OCI-LY7 (cell line): ENCODE measurements around the gene DDX25. TPM values are rescaled to one million over a fixed set of nuclear protein-coding genes. Genes with fewer than 3 reads are reported as not detected.

Experiments
- BruUV-seq: library from RNA; stranded (reverse); fragments of 400-500 nt; replicated peaks from 2 replicates; lab custom pipeline; 2021; lab: Mats Ljungman, UMichigan
- CTCF ChIA-PET: fragments of 300-600 bp; sonication (Branson Sonifier 250); formaldehyde crosslinking; loops from one replicate; lab custom pipeline; 2022; ENCODE audit warnings: antibody characterized with exemption; ENCODE audit not compliant: unreplicated experiment; lab: Charles Lee
- POLR2A ChIA-PET: fragments of 300-600 bp; sonication (Branson Sonifier 250); formaldehyde crosslinking; loops from one replicate; lab custom pipeline; 2022; ENCODE audit warnings: antibody characterized with exemption; lab: Charles Lee
- DNase-seq: peaks from one replicate; pipeline ENCODE4 v3.0.0-alpha.2; 2015; ENCODE audit warnings: low spot score
- H2AFZ ChIP-seq: fragments of 200-600 bp; sonication (generic), shearing (Covaris generic); 2 replicates; pipeline ENCODE4 v1.6.1; 2014; ENCODE audit warnings: mild to moderate bottlenecking, antibody characterized with exemption, low read length, moderate library complexity
- H3K27ac ChIP-seq: fragments of 200-600 bp; sonication (generic); 2 replicates; pipeline ENCODE4 v1.5.1; 2014; ENCODE audit warnings: mixed run types, low read depth, mild to moderate bottlenecking, moderate library complexity, low read length, inconsistent platforms; ENCODE audit not compliant: poor library complexity, severe bottlenecking
- H3K36me3 ChIP-seq: fragments of 200-600 bp; sonication (generic); 2 replicates; pipeline ENCODE4 v1.6.1; 2014; ENCODE audit warnings: mild to moderate bottlenecking, antibody characterized with exemption, low read length, moderate library complexity, mixed read lengths; ENCODE audit not compliant: insufficient read depth
- H3K4me1 ChIP-seq: fragments of 200-600 bp; sonication (generic); 2 replicates; pipeline ENCODE4 v1.5.1; 2014; ENCODE audit warnings: mild to moderate bottlenecking, low read length; ENCODE audit not compliant: insufficient read depth, poor library complexity, severe bottlenecking
- H3K4me2 ChIP-seq: fragments of 200-600 bp; sonication (generic); 2 replicates; pipeline ENCODE4 v1.6.1; 2014; ENCODE audit warnings: mild to moderate bottlenecking, low read length
- H3K4me3 ChIP-seq: fragments of 200-600 bp; sonication (generic); 2 replicates; pipeline ENCODE4 v1.5.1; 2014; ENCODE audit warnings: mild to moderate bottlenecking, low read depth, low read length; ENCODE audit not compliant: poor library complexity, severe bottlenecking
- H3K79me2 ChIP-seq: fragments of 200-600 bp; sonication (generic); 2 replicates; pipeline ENCODE4 v1.6.1; 2016; ENCODE audit warnings: low read depth, mild to moderate bottlenecking, low read length, moderate library complexity, mixed read lengths; ENCODE audit not compliant: insufficient read depth
- H3K9me2 ChIP-seq: fragments of 200-600 bp; sonication (generic); 2 replicates; pipeline ENCODE4 v1.6.1; 2016; ENCODE audit warnings: mild to moderate bottlenecking, low read length, mixed read lengths; ENCODE audit not compliant: insufficient read depth
- H3K9me3 ChIP-seq: fragments of 200-600 bp; sonication (generic); 2 replicates; pipeline ENCODE4 v1.6.1; 2014; ENCODE audit warnings: mild to moderate bottlenecking, mixed run types, low read length, mixed read lengths
- H4K20me1 ChIP-seq: fragments of 200-600 bp; sonication (generic); 2 replicates; pipeline ENCODE4 v1.6.1; 2014; ENCODE audit warnings: mild to moderate bottlenecking, antibody characterized with exemption, low read length, moderate library complexity, mixed read lengths; ENCODE audit not compliant: insufficient read depth
- EZH2phosphoT487 ChIP-seq: fragments of 200-600 bp; sonication (generic); IDR thresholded peaks from 2 replicates; pipeline ENCODE4 v1.6.1; 2018; ENCODE audit warnings: low read depth, borderline replicate concordance, mild to moderate bottlenecking, mixed run types, antibody characterized with exemption, low read length, moderate library complexity, mixed read lengths
- intact Hi-C: fragments of 100-400 bp; cut with micrococcal nuclease; formaldehyde crosslinking; loops from one replicate; pipeline ENCODE4 v1.10.0; 2022; ENCODE audit not compliant: unreplicated experiment
- total RNA-seq, 2 experiments: library from RNA; depleted of rRNA in 1 of 2; stranded (reverse); fragments of >200 nt in 1 of 2; shearing (Covaris generic) in 1 of 2; gene quantifications; 2 replicates each; pipeline ENCODE4 v1.2.3, GENCODE V29; 2014 to 2022
- TF ChIP-seq, protein P1 (sequence below): fragments of 200-600 bp; sonication (generic); conservative IDR thresholded peaks from 2 replicates; pipeline ENCODE4 v1.5.1; 2014; ENCODE audit warnings: mild to moderate bottlenecking, antibody characterized with exemption, low read length, moderate library complexity, mixed read lengths

DDX25 gene
- total RNA-seq, 2 experiments from 2014 or later, result 0.13 TPM; not detected in 1

DNA sequence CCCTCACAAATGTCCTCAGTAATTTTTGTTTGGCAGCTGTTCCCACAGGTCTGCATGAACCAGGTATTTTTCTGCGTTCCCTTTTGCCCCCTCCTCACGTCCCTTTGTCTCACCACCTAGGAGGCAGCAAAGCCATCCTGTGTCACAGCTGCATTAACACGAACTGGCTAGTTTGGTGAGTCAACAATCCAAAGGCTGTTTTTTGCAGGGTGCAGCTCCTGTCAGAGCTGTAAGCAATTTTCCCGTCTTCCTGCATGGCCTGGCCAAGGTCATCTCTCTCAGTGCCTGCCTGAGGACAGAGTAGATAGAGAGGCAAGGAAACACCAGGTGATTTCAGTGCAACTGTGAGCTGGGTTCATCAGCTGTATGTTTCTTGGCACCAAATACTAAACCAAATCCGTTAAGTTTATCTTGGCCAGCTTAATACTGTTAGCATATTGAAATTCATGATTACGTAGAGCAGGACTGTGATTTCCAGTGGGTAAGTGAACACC, 21.0 kb downstream of the DDX25 start:
- Histone ChIP-seq H2AFZ (no peak overlapping the region), H3K4me3 (no peak overlapping the region), H3K4me2 (no peak overlapping the region), H3K9me2 (no peaks in the 10 kb centered on the region), H3K27ac (no peak overlapping the region), H3K9me3 (no peaks in the 10 kb centered on the region), H3K36me3 (no peaks in the 10 kb centered on the region), H3K4me1 (no peaks in the 10 kb centered on the region), H4K20me1 (no peaks in the 10 kb centered on the region), H3K79me2 (no peaks in the 10 kb centered on the region)
- POLR2A ChIA-PET, result interaction anchor here (0.6 kb wide), 1 partner anchor 249 kb away, joined by 3 read pairs; no protein-coding TSS in a partner anchor
- intact Hi-C loops, result no loop called here
- no TSS peak for BruUV-seq
- no peak for DNase-seq
- CTCF ChIA-PET, result interaction anchor here (0.6 kb wide), 2 partner anchors 13 to 267 kb away, joined by 3 read pairs; no protein-coding TSS in a partner anchor
- TF ChIP-seq, protein P1, sequence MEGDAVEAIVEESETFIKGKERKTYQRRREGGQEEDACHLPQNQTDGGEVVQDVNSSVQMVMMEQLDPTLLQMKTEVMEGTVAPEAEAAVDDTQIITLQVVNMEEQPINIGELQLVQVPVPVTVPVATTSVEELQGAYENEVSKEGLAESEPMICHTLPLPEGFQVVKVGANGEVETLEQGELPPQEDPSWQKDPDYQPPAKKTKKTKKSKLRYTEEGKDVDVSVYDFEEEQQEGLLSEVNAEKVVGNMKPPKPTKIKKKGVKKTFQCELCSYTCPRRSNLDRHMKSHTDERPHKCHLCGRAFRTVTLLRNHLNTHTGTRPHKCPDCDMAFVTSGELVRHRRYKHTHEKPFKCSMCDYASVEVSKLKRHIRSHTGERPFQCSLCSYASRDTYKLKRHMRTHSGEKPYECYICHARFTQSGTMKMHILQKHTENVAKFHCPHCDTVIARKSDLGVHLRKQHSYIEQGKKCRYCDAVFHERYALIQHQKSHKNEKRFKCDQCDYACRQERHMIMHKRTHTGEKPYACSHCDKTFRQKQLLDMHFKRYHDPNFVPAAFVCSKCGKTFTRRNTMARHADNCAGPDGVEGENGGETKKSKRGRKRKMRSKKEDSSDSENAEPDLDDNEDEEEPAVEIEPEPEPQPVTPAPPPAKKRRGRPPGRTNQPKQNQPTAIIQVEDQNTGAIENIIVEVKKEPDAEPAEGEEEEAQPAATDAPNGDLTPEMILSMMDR, result no peak
- no peak for TF ChIP-seq EZH2phosphoT487

DNA sequence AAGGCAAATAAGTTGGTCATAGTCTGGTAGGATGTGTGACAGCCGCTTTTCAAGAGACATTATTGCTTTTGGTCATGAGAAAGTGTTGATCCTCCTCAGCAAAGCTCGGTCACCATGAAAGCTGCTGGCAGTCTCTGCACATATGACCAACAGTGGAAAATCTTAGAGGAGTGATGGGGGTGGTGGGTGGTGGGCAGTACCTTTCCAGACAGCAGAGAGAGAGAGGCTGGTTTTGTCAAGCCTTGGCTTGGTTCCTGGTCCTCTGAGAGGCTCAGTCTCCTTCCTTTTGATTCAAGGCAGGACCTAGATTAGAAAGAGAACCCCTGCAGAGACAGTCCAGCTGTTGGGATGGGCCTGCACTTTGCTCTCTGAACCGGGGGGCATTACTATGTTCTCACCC, 21.5 kb downstream of the DDX25 start:
- Histone ChIP-seq H3K9me2 (no peaks in the 10 kb centered on the region), H3K4me3 (no peak overlapping the region), H4K20me1 (no peaks in the 10 kb centered on the region), H3K27ac (no peak overlapping the region), H3K79me2 (no peaks in the 10 kb centered on the region), H3K4me2 (no peak overlapping the region), H3K9me3 (no peaks in the 10 kb centered on the region), H3K36me3 (no peaks in the 10 kb centered on the region), H2AFZ (no peak overlapping the region), H3K4me1 (no peaks in the 10 kb centered on the region)
- no TSS peak for BruUV-seq
- ChIA-PET POLR2A (interaction anchor here (0.6 kb wide), 1 partner anchor 248 kb away, joined by 3 read pairs; no protein-coding TSS in a partner anchor), CTCF (interaction anchor here (0.5 to 0.6 kb wide), 3 partner anchors 13 to 267 kb away, joined by 3 to 7 read pairs (median 3); no protein-coding TSS in a partner anchor)
- TF ChIP-seq, protein P1, result no peak
- TF ChIP-seq EZH2phosphoT487, result no peak
- no peak for DNase-seq
- intact Hi-C loops, result no loop called here

DNA sequence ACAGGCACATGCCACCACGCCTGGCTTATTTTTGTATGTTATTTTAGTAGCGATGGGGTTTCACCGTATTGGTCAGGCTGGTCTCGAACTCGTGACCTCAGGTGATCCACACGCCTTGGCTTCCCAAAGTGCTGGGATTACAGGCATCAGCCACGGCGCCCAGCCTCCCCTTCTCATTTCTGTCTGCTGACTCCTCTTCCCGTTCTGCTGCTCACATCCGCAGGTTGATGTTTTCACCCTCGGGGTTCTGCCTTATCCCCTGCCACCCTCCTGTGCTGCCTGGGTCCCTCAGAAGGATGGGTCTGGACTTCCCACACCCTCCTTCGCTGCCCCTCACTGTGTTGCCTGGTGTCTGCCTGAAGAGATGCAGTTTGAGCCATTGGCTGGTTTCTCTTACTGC, 22.4 kb downstream of the DDX25 start:
- Histone ChIP-seq H3K4me3 (no peak overlapping the region), H3K9me2 (no peaks in the 10 kb centered on the region), H3K9me3 (no peaks in the 10 kb centered on the region), H4K20me1 (no peaks in the 10 kb centered on the region), H3K36me3 (no peaks in the 10 kb centered on the region), H3K27ac (no peak overlapping the region), H2AFZ (no peak overlapping the region), H3K4me1 (no peaks in the 10 kb centered on the region), H3K4me2 (no peak overlapping the region), H3K79me2 (no peaks in the 10 kb centered on the region)
- no TSS peak for BruUV-seq
- CTCF ChIA-PET, result no interaction called here
- POLR2A ChIA-PET, result no interaction called here
- intact Hi-C loops, result no loop called here
- DNase-seq, result no peak
- TF ChIP-seq EZH2phosphoT487, result no peak
- TF ChIP-seq, protein P1, result no peak
